ENCODE results near the gene PKP1. TPM values are rescaled to one million over a fixed set of nuclear protein-coding genes. Genes with fewer than 3 reads are reported as not detected.

Gene PKP1
- total RNA-seq, 1 experiment from 2014 or later, result 0.30 TPM

DNA sequence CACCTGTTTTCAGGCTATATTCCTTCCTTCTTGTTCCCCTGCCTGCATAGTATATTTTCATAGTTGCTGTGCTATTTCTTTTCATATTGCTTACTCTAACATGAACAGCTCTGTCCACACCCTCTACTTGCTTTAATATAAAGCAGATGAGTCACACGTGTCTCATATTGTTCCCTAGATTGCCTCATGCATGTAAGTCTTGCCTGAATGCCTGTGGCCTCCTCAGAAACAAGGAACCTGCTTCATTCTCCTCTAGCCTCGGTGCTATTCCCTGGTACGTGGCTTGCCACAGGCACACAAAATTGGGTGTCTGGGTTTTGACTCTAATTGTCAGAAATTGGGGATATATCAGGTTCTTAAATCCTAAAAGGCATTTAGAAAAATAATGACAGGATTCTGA, 16.5 kb upstream of the PKP1 start:
- Mint-ChIP-seq H3K27ac (ENCODE audit: low read depth, unreplicated experiment) (peak overlapping the region; percentile 89), H3K27me3 (ENCODE audit: insufficient read depth, unreplicated experiment) (no peaks in the 10 kb centered on the region), H3K36me3 (ENCODE audit: insufficient read depth, unreplicated experiment) (no peaks in the 10 kb centered on the region), H3K4me1 (ENCODE audit: insufficient read depth, unreplicated experiment) (peaks cover 48% of the 10 kb centered on the region), H3K4me3 (ENCODE audit: unreplicated experiment) (peak overlapping the region; percentile 54), H3K9me3 (ENCODE audit: unreplicated experiment) (no peaks in the 10 kb centered on the region)
- TF ChIP-seq CTCF (IDR thresholded peaks at IDR 0.05; ENCODE audit: unreplicated experiment), result no peak
- intact Hi-C loops (cut with micrococcal nuclease), result loop anchor here (1.0 to 2.0 kb wide), 2 partner anchors 9 to 32 kb away; no protein-coding TSS in a partner anchor
- POLR2A ChIA-PET, result interaction anchor here (0.6 to 46.7 kb wide), 20 partner anchors 8 to 592 kb away, joined by 3 to 3819 read pairs (median 5); partner anchors contain the start of genes PHLDA3, PKP1 and TMEM9
- CTCF ChIA-PET, result interaction anchor here (0.8 to 22.1 kb wide), 12 partner anchors 8 to 131 kb away, joined by 3 to 474 read pairs (median 13); partner anchors contain the start of gene PKP1
- DNase-seq (ENCODE audit: unreplicated experiment), result peak; percentile 97
- no TSS peak for BruUV-seq (replicated peaks)

DNA sequence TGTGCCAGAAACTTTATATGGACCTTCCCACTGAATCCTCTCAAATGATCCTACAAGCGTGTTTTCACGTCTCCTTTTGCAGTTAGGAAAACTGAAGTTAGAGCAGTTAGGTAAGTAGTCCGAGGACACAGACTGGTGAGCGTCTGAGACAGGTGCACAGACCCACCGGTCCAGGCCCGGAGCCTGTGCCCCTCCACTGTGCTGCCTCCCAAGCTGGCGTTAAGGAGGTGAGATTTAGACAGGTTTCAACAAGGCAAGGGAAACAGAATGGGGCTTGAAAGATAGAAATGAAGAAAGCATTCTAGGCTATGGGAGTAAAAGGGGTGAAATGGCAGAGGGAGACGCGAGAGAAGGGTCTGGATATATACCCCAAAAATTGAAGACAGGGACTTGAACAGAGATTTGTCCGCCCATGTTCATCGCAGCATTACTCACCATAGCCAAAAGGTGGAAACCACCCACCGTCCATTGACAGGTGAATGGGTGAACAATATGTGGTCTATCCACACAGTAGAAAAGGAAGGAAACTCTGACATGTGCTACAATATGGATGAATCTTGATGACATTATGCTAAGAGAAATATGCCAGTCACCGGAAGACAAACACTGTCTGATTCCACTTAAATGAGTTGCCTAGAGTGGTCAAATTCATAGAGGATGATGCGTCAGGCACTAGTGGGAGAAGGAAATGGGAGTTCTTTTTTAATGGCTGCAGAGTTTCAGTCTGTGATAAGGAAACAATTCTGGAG, 15.7 kb upstream of the PKP1 start:
- no peaks in the 10 kb centered on the region for H3K27me3 Mint-ChIP-seq (ENCODE audit: insufficient read depth, unreplicated experiment)
- peak; percentile 75 for DNase-seq (ENCODE audit: unreplicated experiment)
- ChIA-PET POLR2A (interaction anchor here (0.8 to 46.7 kb wide), 17 partner anchors 8 to 208 kb away, joined by 3 to 3819 read pairs (median 6); partner anchors contain the start of genes PHLDA3 and PKP1), CTCF (interaction anchor here (0.8 to 22.1 kb wide), 16 partner anchors 9 to 131 kb away, joined by 3 to 474 read pairs (median 6); partner anchors contain the start of gene PKP1)
- peak overlapping the region; percentile 54 for H3K4me3 Mint-ChIP-seq (ENCODE audit: unreplicated experiment)
- H3K27ac Mint-ChIP-seq (ENCODE audit: low read depth, unreplicated experiment), result peak overlapping the region; percentile 89
- peak; percentile 23 for TF ChIP-seq CTCF (IDR thresholded peaks at IDR 0.05; ENCODE audit: unreplicated experiment)
- intact Hi-C loops (cut with micrococcal nuclease), result loop anchor here (2.0 kb wide), 1 partner anchor 31 kb away; no protein-coding TSS in a partner anchor
- no TSS peak for BruUV-seq (replicated peaks)
- H3K9me3 Mint-ChIP-seq (ENCODE audit: unreplicated experiment), result no peaks in the 10 kb centered on the region
- H3K36me3 Mint-ChIP-seq (ENCODE audit: insufficient read depth, unreplicated experiment), result no peaks in the 10 kb centered on the region
- H3K4me1 Mint-ChIP-seq (ENCODE audit: insufficient read depth, unreplicated experiment), result peaks cover 48% of the 10 kb centered on the region

GRCh38 chr1:201268604-201269151, 14.6 kb upstream of the PKP1 start:
- Mint-ChIP-seq H3K27me3 (ENCODE audit: insufficient read depth, unreplicated experiment) (no peaks in the 10 kb centered on the region), H3K9me3 (ENCODE audit: unreplicated experiment) (no peaks in the 10 kb centered on the region), H3K27ac (ENCODE audit: low read depth, unreplicated experiment) (peak overlapping the region; percentile 89), H3K4me1 (ENCODE audit: insufficient read depth, unreplicated experiment) (peaks cover 48% of the 10 kb centered on the region), H3K4me3 (ENCODE audit: unreplicated experiment) (no peak overlapping the region), H3K36me3 (ENCODE audit: insufficient read depth, unreplicated experiment) (peaks cover 6% of the 10 kb centered on the region)
- intact Hi-C loops (cut with micrococcal nuclease), result no loop called here
- peak; percentile 99 for DNase-seq (ENCODE audit: unreplicated experiment)
- TF ChIP-seq CTCF (IDR thresholded peaks at IDR 0.05; ENCODE audit: unreplicated experiment), result no peak
- ChIA-PET POLR2A (interaction anchor here (0.6 to 46.7 kb wide), 10 partner anchors 7 to 557 kb away, joined by 3 to 3819 read pairs (median 4); partner anchors contain the start of gene PKP1), CTCF (interaction anchor here (0.6 to 22.1 kb wide), 11 partner anchors 10 to 129 kb away, joined by 3 to 474 read pairs (median 7); partner anchors contain the start of gene PKP1)
- no TSS peak for BruUV-seq (replicated peaks)

DNA sequence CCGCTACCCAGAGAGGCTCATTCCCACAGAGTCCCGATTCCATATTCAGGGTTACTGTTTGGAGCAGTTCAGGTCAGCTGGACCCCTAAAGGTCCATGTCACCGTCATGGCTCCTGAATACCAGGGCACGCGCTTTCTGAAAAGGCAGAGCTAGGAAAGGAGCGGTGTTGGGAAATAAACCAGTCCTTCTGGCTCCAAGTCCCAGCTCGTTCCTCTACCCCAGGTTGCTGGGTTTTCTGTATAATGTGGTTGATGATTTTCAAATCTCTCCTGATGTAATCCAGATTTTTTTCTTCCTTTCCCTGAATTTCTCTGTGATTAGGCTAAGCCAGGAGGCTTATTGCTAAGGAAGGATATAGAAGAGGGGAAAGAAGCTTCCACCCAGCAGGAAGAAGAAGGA, 14.0 kb upstream of the PKP1 start:
- POLR2A ChIA-PET, result interaction anchor here (1.2 to 46.7 kb wide), 6 partner anchors 10 to 86 kb away, joined by 3 to 3819 read pairs (median 5); partner anchors contain the start of gene PKP1
- no peak overlapping the region for H3K4me3 Mint-ChIP-seq (ENCODE audit: unreplicated experiment)
- no peaks in the 10 kb centered on the region for H3K9me3 Mint-ChIP-seq (ENCODE audit: unreplicated experiment)
- H3K27me3 Mint-ChIP-seq (ENCODE audit: insufficient read depth, unreplicated experiment), result no peaks in the 10 kb centered on the region
- peaks cover 6% of the 10 kb centered on the region for H3K36me3 Mint-ChIP-seq (ENCODE audit: insufficient read depth, unreplicated experiment)
- intact Hi-C loops (cut with micrococcal nuclease), result no loop called here
- TF ChIP-seq CTCF (IDR thresholded peaks at IDR 0.05; ENCODE audit: unreplicated experiment), result no peak
- no peak for DNase-seq (ENCODE audit: unreplicated experiment)
- CTCF ChIA-PET, result interaction anchor here (0.6 to 22.1 kb wide), 8 partner anchors 10 to 114 kb away, joined by 3 to 474 read pairs (median 10); partner anchors contain the start of gene PKP1
- H3K4me1 Mint-ChIP-seq (ENCODE audit: insufficient read depth, unreplicated experiment), result peaks cover 48% of the 10 kb centered on the region
- peak overlapping the region; percentile 89 for H3K27ac Mint-ChIP-seq (ENCODE audit: low read depth, unreplicated experiment)
- no TSS peak for BruUV-seq (replicated peaks)

Measured in MCF 10A (cell line).